AG09309 (cell line): ENCODE results near the gene NPTN.

Experiments
- DNase-seq: peaks from one replicate; pipeline ENCODE4 v3.0.0-alpha.2; 2010; ENCODE audit warnings: low read depth
- H3K4me3 ChIP-seq: 2 replicates; pipeline ENCODE4 v1.5.1; 2011; ENCODE audit warnings: mild to moderate bottlenecking, low read depth, low read length, moderate library complexity; ENCODE audit not compliant: control insufficient read depth
- TF ChIP-seq, protein P1 (sequence below): IDR thresholded peaks from 2 replicates; pipeline ENCODE4 v1.5.1; 2011; ENCODE audit warnings: mild to moderate bottlenecking, low read depth, low read length, inconsistent platforms; ENCODE audit not compliant: insufficient read depth, control insufficient read depth; ENCODE audit errors: missing control alignments

Gene NPTN

DNA sequence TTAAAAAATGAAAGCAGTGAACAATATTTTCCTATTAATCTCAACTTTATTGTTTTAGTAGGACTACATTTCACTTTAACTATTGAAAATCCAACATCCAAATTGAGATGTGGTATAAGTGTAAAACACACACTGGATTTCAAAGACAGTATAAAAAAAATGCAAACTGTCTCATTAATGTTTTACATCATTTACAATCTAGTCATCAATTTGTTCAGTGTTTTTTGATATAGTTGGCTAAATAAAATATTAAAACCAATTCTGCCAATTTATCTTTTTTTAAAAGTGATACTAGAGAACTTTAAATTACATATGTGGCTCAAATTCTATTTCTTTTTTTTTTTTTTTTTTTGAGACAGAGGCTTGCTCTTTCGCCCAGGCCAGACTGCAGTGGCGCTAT is 95.1 kb downstream of the NPTN start:
- no peak for DNase-seq
- H3K4me3 ChIP-seq: no peak overlapping the region
- TF ChIP-seq, protein P1, sequence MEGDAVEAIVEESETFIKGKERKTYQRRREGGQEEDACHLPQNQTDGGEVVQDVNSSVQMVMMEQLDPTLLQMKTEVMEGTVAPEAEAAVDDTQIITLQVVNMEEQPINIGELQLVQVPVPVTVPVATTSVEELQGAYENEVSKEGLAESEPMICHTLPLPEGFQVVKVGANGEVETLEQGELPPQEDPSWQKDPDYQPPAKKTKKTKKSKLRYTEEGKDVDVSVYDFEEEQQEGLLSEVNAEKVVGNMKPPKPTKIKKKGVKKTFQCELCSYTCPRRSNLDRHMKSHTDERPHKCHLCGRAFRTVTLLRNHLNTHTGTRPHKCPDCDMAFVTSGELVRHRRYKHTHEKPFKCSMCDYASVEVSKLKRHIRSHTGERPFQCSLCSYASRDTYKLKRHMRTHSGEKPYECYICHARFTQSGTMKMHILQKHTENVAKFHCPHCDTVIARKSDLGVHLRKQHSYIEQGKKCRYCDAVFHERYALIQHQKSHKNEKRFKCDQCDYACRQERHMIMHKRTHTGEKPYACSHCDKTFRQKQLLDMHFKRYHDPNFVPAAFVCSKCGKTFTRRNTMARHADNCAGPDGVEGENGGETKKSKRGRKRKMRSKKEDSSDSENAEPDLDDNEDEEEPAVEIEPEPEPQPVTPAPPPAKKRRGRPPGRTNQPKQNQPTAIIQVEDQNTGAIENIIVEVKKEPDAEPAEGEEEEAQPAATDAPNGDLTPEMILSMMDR: no peak

DNA sequence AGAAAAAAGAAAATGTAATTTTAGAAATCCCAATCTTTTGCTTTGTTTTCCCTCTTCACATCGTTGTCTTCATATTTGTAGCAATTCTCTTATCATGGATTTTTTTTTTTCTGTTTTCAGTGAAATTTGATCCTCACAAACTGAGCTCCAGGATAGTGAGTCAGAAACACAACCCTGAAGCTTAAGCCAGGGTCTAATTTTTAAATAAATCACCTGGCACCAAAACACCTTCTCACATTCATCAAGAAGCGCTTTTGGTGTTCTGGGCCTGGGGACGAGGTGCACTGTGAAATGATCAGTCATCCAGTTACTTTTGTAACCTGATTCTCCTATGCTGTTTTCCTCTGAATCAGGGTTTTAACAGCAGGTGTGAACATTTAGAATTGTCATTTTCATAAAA is 102.5 kb downstream of the NPTN start:
- no peak for DNase-seq
- no peak overlapping the region for H3K4me3 ChIP-seq

DNA sequence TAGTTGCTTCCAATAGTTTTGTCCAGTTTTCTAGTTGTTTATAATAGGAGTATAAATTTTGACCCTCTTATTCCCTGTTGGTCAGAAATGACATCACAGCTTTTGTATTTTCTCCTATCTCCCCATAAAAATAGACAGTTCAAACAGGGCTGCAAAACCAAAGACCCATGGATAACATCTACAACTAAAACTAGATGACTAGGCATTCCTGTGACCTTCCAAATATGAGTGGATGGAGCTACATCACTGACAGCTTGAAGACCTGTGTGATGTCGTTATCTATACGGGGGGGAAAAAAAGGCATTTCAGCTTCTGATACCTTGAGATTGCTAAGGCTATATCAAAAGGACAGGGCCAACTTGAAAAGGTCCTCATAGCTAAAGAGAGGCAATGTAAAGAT is 105.6 kb downstream of the NPTN start:
- no peak for DNase-seq
- TF ChIP-seq, protein P1: no peak
- H3K4me3 ChIP-seq: no peak overlapping the region

More for the DNA sequence above, 102.5 kb downstream of the NPTN start:
- TF ChIP-seq, protein P1: no peak

DNA sequence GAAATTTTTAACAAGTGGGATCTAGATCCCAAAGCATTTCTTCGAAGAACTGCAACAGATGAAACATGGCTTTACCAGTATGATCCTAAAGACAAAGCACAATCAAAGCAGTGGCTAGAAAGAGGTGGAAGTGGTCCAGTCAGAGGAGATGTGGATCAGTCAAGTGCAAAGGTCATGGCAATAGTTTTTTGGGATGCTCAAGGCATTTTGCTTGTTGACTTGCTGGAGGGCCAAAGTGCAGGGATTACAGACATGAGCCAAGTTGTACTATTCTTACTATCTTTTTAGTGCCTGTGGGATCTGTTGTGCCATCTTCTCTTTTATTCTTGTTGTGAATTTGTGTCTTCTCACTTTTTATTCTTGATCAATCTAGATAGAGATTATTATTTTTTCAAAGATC is 108.3 kb downstream of the NPTN start:
- TF ChIP-seq, protein P1: no peak
- no peak for DNase-seq
- H3K4me3 ChIP-seq: no peak overlapping the region

DNA sequence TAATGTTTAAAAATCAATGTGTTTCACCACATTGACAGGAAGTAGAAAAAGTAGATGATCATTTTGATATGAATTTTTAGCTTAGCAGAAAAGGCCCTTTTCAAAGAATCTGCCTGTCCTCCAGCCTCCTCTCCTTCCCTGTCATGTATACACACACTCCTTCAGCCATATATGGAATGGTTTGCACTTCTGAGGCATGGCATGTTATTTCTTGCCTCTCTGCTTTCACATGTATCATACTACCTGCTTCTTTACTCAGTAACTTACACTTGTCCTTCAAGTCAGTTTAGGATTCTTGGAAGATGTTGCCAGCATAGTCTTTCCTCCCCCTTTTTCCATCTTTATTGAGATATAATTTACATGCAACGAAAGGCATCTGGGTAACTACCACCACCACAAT is 111.2 kb downstream of the NPTN start:
- DNase-seq: no peak
- no peak overlapping the region for H3K4me3 ChIP-seq
- TF ChIP-seq, protein P1: no peak

DNA sequence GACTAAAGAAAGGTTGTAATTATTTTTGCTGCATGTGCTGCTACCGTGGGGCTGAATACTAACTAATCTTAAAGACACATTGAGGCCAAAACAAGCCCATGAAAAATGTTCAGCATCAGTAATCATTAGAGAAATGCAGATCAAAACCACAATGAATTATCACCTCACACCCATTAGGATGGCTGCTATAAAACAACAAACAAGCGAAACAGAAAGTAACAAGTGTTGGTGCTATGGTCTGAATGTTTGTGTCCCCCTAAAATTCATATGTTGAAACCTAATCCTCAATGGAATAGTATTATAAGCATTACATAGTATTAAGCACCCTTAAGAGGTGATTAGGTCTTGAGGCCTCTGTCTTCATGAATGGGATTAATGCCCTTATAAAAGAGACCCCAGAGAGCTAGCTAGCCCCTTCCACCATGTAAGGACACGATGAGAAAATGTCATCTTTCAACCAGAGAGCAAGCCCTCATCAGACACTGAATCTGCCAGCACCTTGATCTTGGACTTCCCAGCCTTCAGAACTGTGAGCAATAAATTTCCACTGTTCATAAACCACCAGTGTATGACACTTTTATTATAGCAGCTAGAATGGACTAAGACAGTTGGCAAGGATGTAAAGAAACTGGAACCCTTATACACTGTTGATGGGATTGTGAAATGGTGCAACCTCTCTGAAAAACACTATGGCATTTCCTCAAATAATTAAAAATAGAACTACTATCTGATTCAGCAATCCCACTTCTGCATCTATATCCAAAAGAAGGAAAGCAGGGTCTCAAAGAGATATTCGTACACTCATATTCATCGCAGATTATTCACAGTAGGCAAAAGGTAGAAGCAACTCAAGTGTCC is 114.1 kb downstream of the NPTN start:
- no peak for DNase-seq
- TF ChIP-seq, protein P1: no peak
- no peak overlapping the region for H3K4me3 ChIP-seq
